PFSK-1 (cell line): ENCODE results near the gene HES2.

Experiments used
- REST ChIP-seq, 2 experiments: IDR thresholded peaks; 2 replicates each; pipeline versions ENCODE4 v1.6.1 to v1.8.0; 2011 to 2012; ENCODE audit warnings: low read depth in 2 of 2, low read length in 2 of 2, control low read depth in 1 of 2, inconsistent platforms in 1 of 2, mild to moderate bottlenecking in 1 of 2, moderate library complexity in 1 of 2; ENCODE audit not compliant: insufficient read depth in 1 of 2
- SIN3A ChIP-seq: IDR thresholded peaks from 2 replicates; pipeline ENCODE4 v1.6.1; 2012; ENCODE audit warnings: mild to moderate bottlenecking, low read length, moderate library complexity, borderline replicate concordance; ENCODE audit not compliant: insufficient read depth

- TF ChIP-seq REST (IDR thresholded peaks at IDR 0.05; ENCODE audit: insufficient read depth in 1 of 2, low read depth in 2 of 2, low read length in 2 of 2) (no peak), SIN3A (no peak)
Measured at GRCh38 chr1:6384962-6385361, 34.8 kb downstream of the HES2 start.
